HEK293T (cell line): ENCODE data around the gene FLT3.

ENCODE experiments used
- CTCF ChIA-PET: fragments of 350-600 bp; formaldehyde crosslinking; extraction: SDS; loops from one replicate; lab custom pipeline; 2021; ENCODE audit warnings: antibody characterized with exemption, inconsistent platforms; lab: Yijun Ruan, JAX
- POLR2A ChIA-PET: fragments of 350-600 bp; formaldehyde crosslinking; extraction: SDS; loops from one replicate; lab custom pipeline; 2020; ENCODE audit warnings: antibody characterized with exemption, inconsistent platforms; lab: Yijun Ruan, JAX
- DNase-seq: peaks from one replicate; pipeline ENCODE4 v3.0.0; 2012; ENCODE audit warnings: mixed read lengths; ENCODE audit errors: extremely low spot score
- BHLHE40 ChIP-seq: fragments of 450-650 bp; IDR thresholded peaks from 2 replicates; pipeline ENCODE4 v1.6.1; 2016; ENCODE audit warnings: mild to moderate bottlenecking, moderate library complexity, borderline replicate concordance
- ELF4 ChIP-seq: fragments of 450-650 bp; IDR thresholded peaks from 2 replicates; pipeline ENCODE4 v1.6.1; 2017; ENCODE audit warnings: antibody characterized with exemption
- FOXA1 ChIP-seq: fragments of 450-650 bp; IDR thresholded peaks from 2 replicates; pipeline ENCODE4 v1.6.1; 2016; ENCODE audit warnings: mild to moderate bottlenecking
- FOXK2 ChIP-seq: fragments of 450-650 bp; IDR thresholded peaks from 2 replicates; pipeline ENCODE4 v1.6.1; 2016; ENCODE audit warnings: mild to moderate bottlenecking
- FOXM1 ChIP-seq: fragments of 450-650 bp; IDR thresholded peaks from 2 replicates; pipeline ENCODE4 v1.6.1; 2017; ENCODE audit warnings: mild to moderate bottlenecking, borderline replicate concordance
- L3MBTL2 ChIP-seq: fragments of 450-650 bp; conservative IDR thresholded peaks from 2 replicates; pipeline ENCODE4 v1.6.1; 2016; ENCODE audit warnings: mild to moderate bottlenecking
- LEF1 ChIP-seq: fragments of 450-650 bp; IDR thresholded peaks from 2 replicates; pipeline ENCODE4 v1.6.1; 2017; ENCODE audit warnings: mild to moderate bottlenecking, borderline replicate concordance
- NFRKB ChIP-seq: fragments of 450-650 bp; IDR thresholded peaks from 2 replicates; pipeline ENCODE4 v1.6.1; 2016; ENCODE audit warnings: mild to moderate bottlenecking, moderate library complexity
- TARDBP ChIP-seq: fragments of 450-650 bp; IDR thresholded peaks from 2 replicates; pipeline ENCODE4 v1.6.1; 2016

The FLT3 gene

DNA sequence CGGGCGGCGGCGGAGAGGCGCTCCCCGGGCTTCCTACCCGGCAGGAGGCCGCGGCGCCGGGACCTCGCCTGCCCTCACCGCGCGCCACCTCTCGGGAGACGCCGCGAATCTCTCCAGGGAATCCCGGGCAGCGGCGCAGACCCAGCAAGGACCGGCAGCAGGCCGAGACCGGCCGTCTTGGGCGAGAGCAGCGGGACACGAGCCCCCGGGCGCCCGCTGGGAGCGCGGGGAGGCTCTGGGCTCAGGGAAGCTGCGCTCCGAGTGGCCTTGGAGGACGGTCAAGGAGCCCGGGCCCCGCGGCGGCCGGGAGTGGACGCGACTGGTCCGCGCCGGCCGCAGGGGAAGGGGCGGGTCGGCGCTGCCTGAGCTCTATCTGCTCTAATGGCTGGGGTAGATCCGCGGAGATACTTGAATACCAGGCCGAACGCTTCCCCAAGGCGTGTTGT is 145.9 kb downstream of the FLT3 start:
- POLR2A ChIA-PET = interaction anchor here (0.8 to 1.8 kb wide), 6 partner anchors 14 to 127 kb away, joined by 3 to 10 read pairs (median 3); partner anchors contain the start of genes CDX2 and PDX1
- TF ChIP-seq FOXA1 (no peak), L3MBTL2 (no peak), ELF4 (no peak), LEF1 (no peak), FOXK2 (no peak), TARDBP (no peak), NFRKB (no peak), FOXM1 (no peak)
- no peak for DNase-seq
- CTCF ChIA-PET = interaction anchor here (0.6 to 3.0 kb wide), 14 partner anchors 11 to 593 kb away, joined by 3 to 41 read pairs (median 5); no protein-coding TSS in a partner anchor

DNA sequence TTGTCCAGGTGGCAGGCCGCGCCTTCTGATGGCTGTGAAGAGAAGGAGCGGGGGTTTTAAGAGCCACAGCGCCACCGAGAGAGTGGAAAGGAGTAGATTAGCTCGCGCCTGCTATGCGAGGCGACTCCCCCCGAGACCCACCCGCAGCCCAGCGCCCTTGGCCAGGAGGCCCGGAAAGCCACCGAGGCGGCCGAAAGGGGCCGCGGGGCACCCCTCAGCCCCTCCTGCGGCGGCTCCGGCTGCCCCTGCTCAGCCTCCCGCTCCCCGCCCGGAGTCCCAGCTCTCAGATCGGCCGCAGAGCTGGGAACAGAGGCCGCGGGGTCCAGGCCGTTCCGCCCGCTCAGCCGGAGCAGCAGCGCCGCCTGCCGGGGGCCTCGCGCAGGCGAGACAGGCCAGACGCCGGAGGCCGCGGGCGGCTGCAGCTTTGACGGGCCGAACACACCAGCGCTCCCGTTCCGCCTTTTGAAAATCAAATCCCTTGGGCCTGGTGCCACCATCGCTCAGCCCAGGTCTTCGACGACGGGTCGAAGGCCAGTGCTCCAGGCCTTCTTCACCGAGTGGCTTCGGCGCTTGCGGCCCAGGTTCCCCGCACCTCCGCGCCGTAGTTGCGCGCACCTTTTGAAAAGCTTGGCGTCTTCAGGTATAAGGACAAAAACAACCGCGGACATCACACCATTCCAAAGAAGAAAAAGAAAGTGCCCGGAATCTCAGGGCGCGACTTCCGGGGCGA is 146.5 kb downstream of the FLT3 start:
- ChIA-PET CTCF (interaction anchor here (0.6 to 3.0 kb wide), 21 partner anchors 11 to 592 kb away, joined by 3 to 41 read pairs (median 5); partner anchors contain the start of gene PDX1), POLR2A (interaction anchor here (0.8 to 1.8 kb wide), 6 partner anchors 14 to 127 kb away, joined by 3 to 10 read pairs (median 3); partner anchors contain the start of genes CDX2 and PDX1)
- DNase-seq = peak; percentile 87
- TF ChIP-seq BHLHE40 (no peak), FOXM1 (peak; percentile 51; the same call in 1 of the 2 replicates), LEF1 (no peak)
